ENCODE measurements around the gene TOR3A.

Gene TOR3A

GRCh38 chr1:179095924-179096323, 14.1 kb downstream of the TOR3A start:
- no peak for TF ChIP-seq ZFX (IDR thresholded peaks at IDR 0.05; ENCODE audit: borderline replicate concordance)
- TF ChIP-seq, protein P1, sequence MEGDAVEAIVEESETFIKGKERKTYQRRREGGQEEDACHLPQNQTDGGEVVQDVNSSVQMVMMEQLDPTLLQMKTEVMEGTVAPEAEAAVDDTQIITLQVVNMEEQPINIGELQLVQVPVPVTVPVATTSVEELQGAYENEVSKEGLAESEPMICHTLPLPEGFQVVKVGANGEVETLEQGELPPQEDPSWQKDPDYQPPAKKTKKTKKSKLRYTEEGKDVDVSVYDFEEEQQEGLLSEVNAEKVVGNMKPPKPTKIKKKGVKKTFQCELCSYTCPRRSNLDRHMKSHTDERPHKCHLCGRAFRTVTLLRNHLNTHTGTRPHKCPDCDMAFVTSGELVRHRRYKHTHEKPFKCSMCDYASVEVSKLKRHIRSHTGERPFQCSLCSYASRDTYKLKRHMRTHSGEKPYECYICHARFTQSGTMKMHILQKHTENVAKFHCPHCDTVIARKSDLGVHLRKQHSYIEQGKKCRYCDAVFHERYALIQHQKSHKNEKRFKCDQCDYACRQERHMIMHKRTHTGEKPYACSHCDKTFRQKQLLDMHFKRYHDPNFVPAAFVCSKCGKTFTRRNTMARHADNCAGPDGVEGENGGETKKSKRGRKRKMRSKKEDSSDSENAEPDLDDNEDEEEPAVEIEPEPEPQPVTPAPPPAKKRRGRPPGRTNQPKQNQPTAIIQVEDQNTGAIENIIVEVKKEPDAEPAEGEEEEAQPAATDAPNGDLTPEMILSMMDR (IDR thresholded peaks at IDR 0.05) = no peak
- peak overlapping the region; percentile 24 for H3K27ac ChIP-seq

- no peak overlapping the region for H3K27ac ChIP-seq
- TF ChIP-seq ZFX (IDR thresholded peaks at IDR 0.05; ENCODE audit: borderline replicate concordance) = no peak
- TF ChIP-seq, protein P1 (IDR thresholded peaks at IDR 0.05) = no peak
These were observed 18.0 kb downstream of the TOR3A start for GRCh38 chr1:179099891-179100290.

GRCh38 chr1:179101566-179101965, 19.7 kb downstream of the TOR3A start:
- H3K27ac ChIP-seq = no peak overlapping the region
- TF ChIP-seq ZFX (IDR thresholded peaks at IDR 0.05; ENCODE audit: borderline replicate concordance) = no peak
- TF ChIP-seq, protein P1 (IDR thresholded peaks at IDR 0.05) = no peak

- TF ChIP-seq, protein P1 (IDR thresholded peaks at IDR 0.05) = no peak
- no peak for TF ChIP-seq ZFX (IDR thresholded peaks at IDR 0.05; ENCODE audit: borderline replicate concordance)
- no peak overlapping the region for H3K27ac ChIP-seq
These were observed 22.1 kb downstream of the TOR3A start for GRCh38 chr1:179103999-179104398.

DNA sequence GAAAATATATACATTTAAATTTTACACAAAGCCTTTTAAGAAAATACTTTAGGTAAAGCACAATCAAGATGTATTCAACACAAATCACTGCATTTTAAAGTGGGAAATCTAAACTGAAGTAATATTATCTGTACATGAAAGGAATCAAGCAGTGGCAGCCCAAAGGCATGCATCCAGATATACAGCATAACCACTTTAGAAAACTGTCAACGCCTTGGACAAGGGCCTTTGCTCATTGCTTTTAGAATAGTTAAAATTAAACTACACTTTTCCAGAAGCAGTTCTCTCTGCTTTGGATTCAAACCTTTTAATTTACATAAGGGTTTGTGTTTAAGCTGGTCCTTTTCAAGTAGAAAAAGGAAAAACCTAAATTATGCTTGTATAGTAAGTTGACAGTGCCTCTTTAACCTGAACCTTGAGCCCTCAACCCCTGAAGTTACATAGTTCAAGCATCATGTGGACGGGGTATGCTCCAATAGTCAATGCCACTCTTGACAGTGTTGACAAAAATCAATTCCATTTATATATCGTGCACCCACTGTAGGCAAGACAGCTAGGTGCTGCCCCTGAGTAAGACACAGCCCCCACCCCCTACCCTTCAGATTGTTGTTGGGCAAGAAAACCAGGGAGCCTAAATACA, 22.9 kb downstream of the TOR3A start:
- H3K27ac ChIP-seq = no peak overlapping the region
- TF ChIP-seq, protein P1 (IDR thresholded peaks at IDR 0.05) = no peak
- no peak for TF ChIP-seq ZFX (IDR thresholded peaks at IDR 0.05; ENCODE audit: borderline replicate concordance)

GRCh38 chr1:179105393-179105792, 23.5 kb downstream of the TOR3A start:
- TF ChIP-seq, protein P1 (IDR thresholded peaks at IDR 0.05) = peak; percentile 62
- TF ChIP-seq ZFX (IDR thresholded peaks at IDR 0.05; ENCODE audit: borderline replicate concordance) = no peak
- no peak overlapping the region for H3K27ac ChIP-seq

DNA sequence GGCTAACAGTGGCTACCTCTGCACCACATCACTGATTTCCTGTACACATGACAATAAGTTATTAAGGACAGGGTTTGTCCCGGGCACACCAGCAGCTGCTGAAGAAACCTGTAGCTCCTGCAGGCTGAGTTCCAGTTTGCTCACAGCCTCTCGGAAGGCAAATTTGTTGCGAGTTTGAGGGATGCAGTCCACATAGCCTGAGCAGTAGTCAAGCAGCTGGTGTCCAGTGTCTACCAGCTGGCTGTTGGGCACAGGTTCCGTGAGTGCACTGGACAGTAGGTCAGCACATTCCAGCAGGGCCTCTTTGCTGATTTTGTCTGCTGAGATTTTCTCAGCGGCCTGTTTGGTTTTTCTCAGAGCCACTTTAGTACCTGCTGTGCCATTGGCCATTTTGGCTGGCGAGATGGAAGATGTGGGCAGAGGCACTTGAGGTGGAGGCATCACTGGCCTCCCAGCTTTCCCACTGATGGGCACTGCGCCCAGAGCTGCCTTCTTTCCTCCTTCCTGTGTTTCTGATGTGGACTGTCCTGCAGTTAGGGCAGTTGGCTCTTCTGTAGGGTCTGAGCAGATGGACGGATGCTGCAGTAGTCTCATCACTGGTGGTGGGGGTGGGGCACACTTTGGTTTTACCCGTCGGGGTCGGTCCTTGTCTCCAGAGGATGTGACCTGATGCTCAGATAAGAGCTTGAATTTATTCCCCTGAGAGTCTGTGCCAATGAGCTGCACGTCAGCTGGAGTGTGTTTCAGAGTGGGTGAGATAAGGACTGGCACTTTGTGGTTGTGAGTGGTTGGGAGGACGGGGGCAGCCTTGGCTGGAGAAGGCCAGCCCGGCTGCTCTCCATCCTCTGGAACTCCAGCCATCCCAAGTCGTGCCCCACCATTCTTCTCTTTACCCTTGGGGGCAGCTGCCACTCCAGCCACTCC, 26.1 kb downstream of the TOR3A start:
- no peak for TF ChIP-seq ZFX (IDR thresholded peaks at IDR 0.05; ENCODE audit: borderline replicate concordance)
- TF ChIP-seq, protein P1 (IDR thresholded peaks at IDR 0.05) = no peak
- H3K27ac ChIP-seq = no peak overlapping the region

All from 22Rv1 (cell line).